K562 (cell line): ENCODE data around the gene FFAR1. TPM values are rescaled to one million over a fixed set of nuclear protein-coding genes. Genes with fewer than 3 reads are reported as not detected.

Experiments used
- ASH1L ChIP-seq: fragments of 450-650 bp; IDR thresholded peaks from 2 replicates; pipeline ENCODE4 v1.6.1; 2018; ENCODE audit warnings: borderline replicate concordance, mild to moderate bottlenecking, low read depth; ENCODE audit not compliant: partially characterized antibody
- CCNT2 ChIP-seq: IDR thresholded peaks from 2 replicates; pipeline ENCODE4 v1.6.1; 2011; ENCODE audit warnings: borderline replicate concordance, low read depth, mild to moderate bottlenecking, moderate library complexity, mixed read lengths, low read length; ENCODE audit not compliant: insufficient read length; ENCODE audit errors: extremely low read depth
- DIDO1 ChIP-seq: fragments of 450-650 bp; IDR thresholded peaks from 2 replicates; pipeline ENCODE4 v1.6.1; 2016; ENCODE audit warnings: low read depth, missing biosample characterization, missing genetic modification characterization
- HES1 ChIP-seq: fragments of 450-650 bp; IDR thresholded peaks from 2 replicates; pipeline ENCODE4 v1.6.1; 2016; ENCODE audit warnings: low read depth, mild to moderate bottlenecking, moderate library complexity
- MEF2A ChIP-seq: IDR thresholded peaks from 2 replicates; pipeline ENCODE4 v1.6.1; 2011; ENCODE audit warnings: low read depth, mild to moderate bottlenecking, low read length, moderate library complexity; ENCODE audit not compliant: control insufficient read depth
- POLR2B ChIP-seq: fragments of 450-650 bp; IDR thresholded peaks from 2 replicates; pipeline ENCODE4 v1.6.1; 2018; ENCODE audit warnings: low read depth; ENCODE audit not compliant: partially characterized antibody
- RAD21 ChIP-seq, 2 experiments: fragments of 250-450 bp in 1 of 2; fragments of 450-650 bp in 1 of 2; sonication (Bioruptor Pico) in 1 of 2; formaldehyde crosslinking in 1 of 2; IDR thresholded peaks in 1 of 2; conservative IDR thresholded peaks in 1 of 2; 2 replicates each; pipeline versions ENCODE4 v1.4.0 to v1.8.0; 2020 to 2022; ENCODE audit warnings: mild to moderate bottlenecking in 2 of 2, moderate library complexity in 1 of 2
- RBM39 ChIP-seq: fragments of 200-400 bp; formaldehyde crosslinking; optimal IDR thresholded peaks from 2 replicates; pipeline ENCODE3; 2018; ENCODE audit warnings: low read depth, low read length
- TEAD2 ChIP-seq: fragments of 450-650 bp; IDR thresholded peaks from 2 replicates; pipeline ENCODE4 v1.6.1; 2016; ENCODE audit warnings: missing genetic modification characterization, control low read depth, missing compliant biosample characterization
- WHSC1 ChIP-seq: IDR thresholded peaks from one replicate; pipeline ENCODE4 v1.6.1; 2012; ENCODE audit warnings: low read length, control low read depth, inconsistent platforms
- ZNF407 ChIP-seq: fragments of 450-650 bp; IDR thresholded peaks from 2 replicates; pipeline ENCODE4 v1.6.1; 2016; ENCODE audit warnings: low read depth
- polyA plus RNA-seq, 8 experiments: library from polyadenylated mRNA; depleted of rRNA in 4 of 8; stranded (reverse) in 5 of 8; unstranded in 3 of 8; fragments of >200 nt; fragmentation: Nextera tagmentation in 2 of 8; fragmentation: Illumina TruSeq in 1 of 8; extraction: Ambion mirVana in 2 of 8; extraction: Trizol in 1 of 8; gene quantifications; 2 replicates each; pipeline versions ENCODE4 v1.2.1 to v1.2.3, GENCODE V29; 2011 to 2014; ENCODE audit warnings: inconsistent platforms in 1 of 8, missing spikeins in 1 of 8
- total RNA-seq, 7 experiments: library from RNA; depleted of rRNA in 6 of 7; stranded (reverse); fragments of >200 nt in 6 of 7; fragmentation: Illumina TruSeq in 2 of 7; extraction: Trizol in 2 of 7; gene quantifications; 2 replicates each; pipeline versions ENCODE4 v1.2.1 to v1.2.3, GENCODE V29; 2011 to 2021; ENCODE audit warnings: low replicate concordance in 1 of 7
- TF ChIP-seq, protein P1 (sequence below): fragments of 250-450 bp; sonication (Bioruptor Pico); IDR thresholded peaks from 2 replicates; pipeline ENCODE4 v1.5.0; 2021; ENCODE audit warnings: mild to moderate bottlenecking, borderline replicate concordance
- TF ChIP-seq, protein P2 (sequence below): fragments of 250-450 bp; sonication (Bioruptor Pico); IDR thresholded peaks from 2 replicates; pipeline ENCODE4 v1.4.0; 2020; ENCODE audit warnings: mild to moderate bottlenecking

The FFAR1 gene
- total and polyA plus RNA-seq, 9 of the 15 experiments (the other 6 are each of a cell fraction or from before 2014, with no cell fraction given) = not detected

DNA sequence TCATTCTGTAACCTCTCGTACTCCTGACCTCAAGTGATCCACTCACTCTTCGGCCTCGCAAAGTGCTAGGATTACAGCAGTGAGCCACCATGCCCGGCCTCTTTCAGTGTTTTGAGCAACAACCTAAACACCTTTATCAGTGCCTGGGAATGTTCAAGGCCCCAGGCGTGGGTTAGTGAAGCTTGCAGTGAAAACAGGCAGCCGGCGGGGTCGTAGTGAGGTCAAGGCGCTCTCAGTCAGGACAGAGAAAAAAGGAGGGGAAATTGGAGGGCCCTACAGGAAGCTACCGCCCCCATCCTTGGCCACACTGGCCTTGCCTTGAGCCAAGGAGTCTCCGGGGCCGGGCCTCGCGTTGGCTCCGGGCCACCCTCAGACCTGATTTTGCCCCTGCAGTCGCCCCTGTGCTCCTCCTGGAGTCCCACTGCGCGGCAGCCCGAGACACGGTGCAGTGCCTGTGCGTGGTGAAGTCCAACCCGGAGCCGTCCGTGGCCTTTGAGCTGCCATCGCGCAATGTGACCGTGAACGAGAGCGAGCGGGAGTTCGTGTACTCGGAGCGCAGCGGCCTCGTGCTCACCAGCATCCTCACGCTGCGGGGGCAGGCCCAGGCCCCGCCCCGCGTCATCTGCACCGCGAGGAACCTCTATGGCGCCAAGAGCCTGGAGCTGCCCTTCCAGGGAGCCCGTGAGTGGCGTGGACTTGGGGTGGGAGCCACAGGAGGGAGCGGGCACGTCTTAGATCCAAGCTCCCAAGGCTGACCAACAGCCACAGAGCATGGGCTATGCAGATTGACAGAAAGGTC is 38.0 kb upstream of the FFAR1 start (continued):
- TF ChIP-seq POLR2B = peak; percentile 12
- no peak for TF ChIP-seq CCNT2
- TF ChIP-seq, protein P1, sequence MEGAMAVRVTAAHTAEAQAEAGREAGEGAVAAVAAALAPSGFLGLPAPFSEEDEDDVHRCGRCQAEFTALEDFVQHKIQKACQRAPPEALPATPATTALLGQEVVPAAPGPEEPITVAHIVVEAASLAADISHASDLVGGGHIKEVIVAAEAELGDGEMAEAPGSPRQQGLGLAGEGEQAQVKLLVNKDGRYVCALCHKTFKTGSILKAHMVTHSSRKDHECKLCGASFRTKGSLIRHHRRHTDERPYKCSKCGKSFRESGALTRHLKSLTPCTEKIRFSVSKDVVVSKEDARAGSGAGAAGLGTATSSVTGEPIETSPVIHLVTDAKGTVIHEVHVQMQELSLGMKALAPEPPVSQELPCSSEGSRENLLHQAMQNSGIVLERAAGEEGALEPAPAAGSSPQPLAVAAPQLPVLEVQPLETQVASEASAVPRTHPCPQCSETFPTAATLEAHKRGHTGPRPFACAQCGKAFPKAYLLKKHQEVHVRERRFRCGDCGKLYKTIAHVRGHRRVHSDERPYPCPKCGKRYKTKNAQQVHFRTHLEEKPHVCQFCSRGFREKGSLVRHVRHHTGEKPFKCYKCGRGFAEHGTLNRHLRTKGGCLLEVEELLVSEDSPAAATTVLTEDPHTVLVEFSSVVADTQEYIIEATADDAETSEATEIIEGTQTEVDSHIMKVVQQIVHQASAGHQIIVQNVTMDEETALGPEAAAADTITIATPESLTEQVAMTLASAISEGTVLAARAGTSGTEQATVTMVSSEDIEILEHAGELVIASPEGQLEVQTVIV = no peak
- TF ChIP-seq ASH1L = no peak
- TF ChIP-seq, protein P2, sequence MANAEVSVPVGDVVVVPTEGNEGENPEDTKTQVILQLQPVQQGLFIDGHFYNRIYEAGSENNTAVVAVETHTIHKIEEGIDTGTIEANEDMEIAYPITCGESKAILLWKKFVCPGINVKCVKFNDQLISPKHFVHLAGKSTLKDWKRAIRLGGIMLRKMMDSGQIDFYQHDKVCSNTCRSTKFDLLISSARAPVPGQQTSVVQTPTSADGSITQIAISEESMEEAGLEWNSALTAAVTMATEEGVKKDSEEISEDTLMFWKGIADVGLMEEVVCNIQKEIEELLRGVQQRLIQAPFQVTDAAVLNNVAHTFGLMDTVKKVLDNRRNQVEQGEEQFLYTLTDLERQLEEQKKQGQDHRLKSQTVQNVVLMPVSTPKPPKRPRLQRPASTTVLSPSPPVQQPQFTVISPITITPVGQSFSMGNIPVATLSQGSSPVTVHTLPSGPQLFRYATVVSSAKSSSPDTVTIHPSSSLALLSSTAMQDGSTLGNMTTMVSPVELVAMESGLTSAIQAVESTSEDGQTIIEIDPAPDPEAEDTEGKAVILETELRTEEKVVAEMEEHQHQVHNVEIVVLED (CRISPR knock-in tag) = peak; percentile 76
- no peak for TF ChIP-seq TEAD2 (tag)
- no peak for TF ChIP-seq DIDO1 (tag)
- no peak for TF ChIP-seq WHSC1
- no peak for TF ChIP-seq MEF2A
- TF ChIP-seq ZNF407 = no peak
- TF ChIP-seq RBM39 = no peak
- TF ChIP-seq HES1 = no peak
- peak in 1 of 2 experiments; percentile 6; a peak in 1 of 4 replicates for TF ChIP-seq RAD21 (CRISPR knock-in tag; conservative IDR thresholded peaks at IDR 0.05 in 1 of 2, IDR thresholded peaks at IDR 0.05 in 1 of 2)
